NCI-H2107 treated with DMSO at 0.1 percent for 48 hours (cell line): Measurements from ENCODE around the gene ATAD5.
"Not testable (repeated sequence)": the region's sequence is repeated elsewhere in the genome, so short reads cannot be mapped to it uniquely, and the experiment has no call there.

Experiments used
- DNase-seq: peaks from one replicate; lab custom pipeline; 2025; ENCODE audit not compliant: unreplicated experiment; lab: John Stamatoyannopoulos, UW

The ATAD5 gene

GRCh38 chr17:30910151-30910550 is 78.4 kb downstream of the ATAD5 start:
- not testable (repeated sequence) for DNase-seq

- DNase-seq = no peak
Measured at GRCh38 chr17:30913955-30914354, 82.2 kb downstream of the ATAD5 start.

GRCh38 chr17:30915833-30916611 is 84.3 kb downstream of the ATAD5 start:
- no peak for DNase-seq

- DNase-seq = no peak
Measured at GRCh38 chr17:30917050-30917449, 85.3 kb downstream of the ATAD5 start.

GRCh38 chr17:30920282-30920681 is 88.5 kb downstream of the ATAD5 start:
- no peak for DNase-seq

GRCh38 chr17:30920683-30921543 is 89.1 kb downstream of the ATAD5 start:
- DNase-seq = no peak

GRCh38 chr17:30921544-30922196 is 89.9 kb downstream of the ATAD5 start, which contains the start of gene ADAP2:
Gene ADAP2, plus strand, starts transcription at chr17:30921945. Its CDS starts 70 bp downstream, at chr17:30922015.
- DNase-seq = no peak

GRCh38 chr17:30922235-30923030 is 90.7 kb downstream of the ATAD5 start:
- DNase-seq = no peak

- no peak for DNase-seq
Measured at GRCh38 chr17:30924341-30924740, 92.6 kb downstream of the ATAD5 start.

- DNase-seq = no peak
Measured at GRCh38 chr17:30926516-30926915, 94.8 kb downstream of the ATAD5 start.

- no peak for DNase-seq
Measured at GRCh38 chr17:30927756-30928155, 96.0 kb downstream of the ATAD5 start.

GRCh38 chr17:30928584-30928983 is 96.8 kb downstream of the ATAD5 start:
- no peak for DNase-seq

- DNase-seq = no peak
Measured at GRCh38 chr17:30929081-30929633, 97.4 kb downstream of the ATAD5 start.

GRCh38 chr17:30929861-30930260 is 98.1 kb downstream of the ATAD5 start:
- not testable (repeated sequence) for DNase-seq

GRCh38 chr17:30930495-30930894 is 98.7 kb downstream of the ATAD5 start:
- DNase-seq = no peak

- DNase-seq = not testable (repeated sequence)
Measured at GRCh38 chr17:30931582-30931981, 99.8 kb downstream of the ATAD5 start.

GRCh38 chr17:30933966-30934365 is 102.2 kb downstream of the ATAD5 start:
- no peak for DNase-seq

GRCh38 chr17:30939051-30939689 is 107.4 kb downstream of the ATAD5 start:
- DNase-seq = no peak

GRCh38 chr17:30942308-30943079 is 110.7 kb downstream of the ATAD5 start:
- DNase-seq = no peak
